Measurements from ENCODE around the gene B4GALT3.

Gene B4GALT3

GRCh38 chr1:161168906-161169305 is 8.4 kb downstream of the B4GALT3 start:
- Histone ChIP-seq H3K9me3 (ENCODE audit: control insufficient read depth in 1 of 2, low read length in 2 of 2) (no peaks in the 10 kb centered on the region), H3K27ac (ENCODE audit: low read length) (no peak overlapping the region), H3K27me3 (ENCODE audit: low read depth, low read length) (no peaks in the 10 kb centered on the region), H3K36me3 (ENCODE audit: control insufficient read depth in 1 of 2, insufficient read depth in 2 of 2, low read length in 2 of 2) (peaks cover 39 to 58% of the 10 kb centered on the region in 2 donors), H3K4me1 (ENCODE audit: control insufficient read depth in 1 of 2, insufficient read depth in 2 of 2, low read length in 2 of 2) (peaks cover 9 to 39% of the 10 kb centered on the region in 2 donors), H3K4me3 (ENCODE audit: low read depth in 1 of 2, low read length in 2 of 2) (no peak overlapping the region)

GRCh38 chr1:161166669-161167548 is 10.4 kb downstream of the B4GALT3 start:
- H3K27ac ChIP-seq (ENCODE audit: low read length): peak overlapping the region; percentile 92
- H3K27me3 ChIP-seq (ENCODE audit: low read depth, low read length): no peaks in the 10 kb centered on the region
- peak overlapping the region; percentile 86 to 87 for H3K4me3 ChIP-seq (ENCODE audit: low read depth in 1 of 2, low read length in 2 of 2)
- peaks cover 37 to 56% of the 10 kb centered on the region in 2 donors for H3K36me3 ChIP-seq (ENCODE audit: control insufficient read depth in 1 of 2, insufficient read depth in 2 of 2, low read length in 2 of 2)
- H3K4me1 ChIP-seq (ENCODE audit: control insufficient read depth in 1 of 2, insufficient read depth in 2 of 2, low read length in 2 of 2): peaks cover 4 to 31% of the 10 kb centered on the region in 2 donors
- H3K9me3 ChIP-seq (ENCODE audit: control insufficient read depth in 1 of 2, low read length in 2 of 2): no peaks in the 10 kb centered on the region

GRCh38 chr1:161165742-161166668 is 11.3 kb downstream of the B4GALT3 start, which contains the start of gene PPOX:
Gene PPOX, plus strand, starts transcription at chr1:161166426. Its CDS starts 422 bp downstream, at chr1:161166848.
- H3K9me3 ChIP-seq (ENCODE audit: control insufficient read depth in 1 of 2, low read length in 2 of 2): no peaks in the 10 kb centered on the region
- H3K4me1 ChIP-seq (ENCODE audit: control insufficient read depth in 1 of 2, insufficient read depth in 2 of 2, low read length in 2 of 2): peaks cover 4 to 40% of the 10 kb centered on the region in 2 donors
- peak within 1 kb of the TSS; percentile 86 to 87 for H3K4me3 ChIP-seq (ENCODE audit: low read depth in 1 of 2, low read length in 2 of 2)
- no peaks in the 10 kb centered on the region for H3K27me3 ChIP-seq (ENCODE audit: low read depth, low read length)
- peaks cover 34 to 53% of the 10 kb centered on the region in 2 donors for H3K36me3 ChIP-seq (ENCODE audit: control insufficient read depth in 1 of 2, insufficient read depth in 2 of 2, low read length in 2 of 2)
- peak within 1 kb of the TSS; percentile 92 for H3K27ac ChIP-seq (ENCODE audit: low read length)

GRCh38 chr1:161164901-161165610 is 12.3 kb downstream of the B4GALT3 start:
- H3K27ac ChIP-seq (ENCODE audit: low read length): peak overlapping the region; percentile 92
- H3K9me3 ChIP-seq (ENCODE audit: control insufficient read depth in 1 of 2, low read length in 2 of 2): no peaks in the 10 kb centered on the region
- peaks cover 28 to 48% of the 10 kb centered on the region in 2 donors for H3K36me3 ChIP-seq (ENCODE audit: control insufficient read depth in 1 of 2, insufficient read depth in 2 of 2, low read length in 2 of 2)
- H3K4me1 ChIP-seq (ENCODE audit: control insufficient read depth in 1 of 2, insufficient read depth in 2 of 2, low read length in 2 of 2): peaks cover 4 to 50% of the 10 kb centered on the region in 2 donors
- peak overlapping the region; percentile 86 to 87 for H3K4me3 ChIP-seq (ENCODE audit: low read depth in 1 of 2, low read length in 2 of 2)
- no peaks in the 10 kb centered on the region for H3K27me3 ChIP-seq (ENCODE audit: low read depth, low read length)

GRCh38 chr1:161163793-161164192 is 13.5 kb downstream of the B4GALT3 start:
- peaks cover 25 to 36% of the 10 kb centered on the region in 2 donors for H3K36me3 ChIP-seq (ENCODE audit: control insufficient read depth in 1 of 2, insufficient read depth in 2 of 2, low read length in 2 of 2)
- no peak overlapping the region for H3K4me3 ChIP-seq (ENCODE audit: low read depth in 1 of 2, low read length in 2 of 2)
- no peaks in the 10 kb centered on the region for H3K9me3 ChIP-seq (ENCODE audit: control insufficient read depth in 1 of 2, low read length in 2 of 2)
- peaks cover 4 to 57% of the 10 kb centered on the region in 2 donors for H3K4me1 ChIP-seq (ENCODE audit: control insufficient read depth in 1 of 2, insufficient read depth in 2 of 2, low read length in 2 of 2)
- no peak overlapping the region for H3K27ac ChIP-seq (ENCODE audit: low read length)
- no peaks in the 10 kb centered on the region for H3K27me3 ChIP-seq (ENCODE audit: low read depth, low read length)

GRCh38 chr1:161162806-161163205 is 14.5 kb downstream of the B4GALT3 start:
- peaks cover 4 to 54% of the 10 kb centered on the region in 2 donors for H3K4me1 ChIP-seq (ENCODE audit: control insufficient read depth in 1 of 2, insufficient read depth in 2 of 2, low read length in 2 of 2)
- peaks cover 25 to 44% of the 10 kb centered on the region in 2 donors for H3K36me3 ChIP-seq (ENCODE audit: control insufficient read depth in 1 of 2, insufficient read depth in 2 of 2, low read length in 2 of 2)
- no peak overlapping the region for H3K27ac ChIP-seq (ENCODE audit: low read length)
- no peaks in the 10 kb centered on the region for H3K27me3 ChIP-seq (ENCODE audit: low read depth, low read length)
- H3K9me3 ChIP-seq (ENCODE audit: control insufficient read depth in 1 of 2, low read length in 2 of 2): no peaks in the 10 kb centered on the region
- no peak overlapping the region for H3K4me3 ChIP-seq (ENCODE audit: low read depth in 1 of 2, low read length in 2 of 2)

- peaks cover 31 to 48% of the 10 kb centered on the region in 2 donors for H3K36me3 ChIP-seq (ENCODE audit: control insufficient read depth in 1 of 2, insufficient read depth in 2 of 2, low read length in 2 of 2)
These were observed 15.3 kb downstream of the B4GALT3 start for GRCh38 chr1:161162052-161162451.

GRCh38 chr1:161161652-161162051 is 15.7 kb downstream of the B4GALT3 start:
- Histone ChIP-seq H3K4me1 (ENCODE audit: control insufficient read depth in 1 of 2, insufficient read depth in 2 of 2, low read length in 2 of 2) (peaks cover 4 to 42% of the 10 kb centered on the region in 2 donors), H3K4me3 (ENCODE audit: low read depth in 1 of 2, low read length in 2 of 2) (no peak overlapping the region), H3K27me3 (ENCODE audit: low read depth, low read length) (no peaks in the 10 kb centered on the region), H3K27ac (ENCODE audit: low read length) (no peak overlapping the region), H3K36me3 (ENCODE audit: control insufficient read depth in 1 of 2, insufficient read depth in 2 of 2, low read length in 2 of 2) (peaks cover 34 to 51% of the 10 kb centered on the region in 2 donors), H3K9me3 (ENCODE audit: control insufficient read depth in 1 of 2, low read length in 2 of 2) (no peaks in the 10 kb centered on the region)

More at GRCh38 chr1:161162052-161162451, 15.3 kb downstream of the B4GALT3 start:
- H3K9me3 ChIP-seq (ENCODE audit: control insufficient read depth in 1 of 2, low read length in 2 of 2): no peaks in the 10 kb centered on the region
- H3K4me3 ChIP-seq (ENCODE audit: low read depth in 1 of 2, low read length in 2 of 2): no peak overlapping the region
- peaks cover 4 to 46% of the 10 kb centered on the region in 2 donors for H3K4me1 ChIP-seq (ENCODE audit: control insufficient read depth in 1 of 2, insufficient read depth in 2 of 2, low read length in 2 of 2)
- no peaks in the 10 kb centered on the region for H3K27me3 ChIP-seq (ENCODE audit: low read depth, low read length)
- H3K27ac ChIP-seq (ENCODE audit: low read length): no peak overlapping the region

- H3K27me3 ChIP-seq (ENCODE audit: low read depth, low read length): no peaks in the 10 kb centered on the region
- H3K4me1 ChIP-seq (ENCODE audit: control insufficient read depth in 1 of 2, insufficient read depth in 2 of 2, low read length in 2 of 2): peaks cover 4 to 41% of the 10 kb centered on the region in 2 donors
- no peaks in the 10 kb centered on the region for H3K9me3 ChIP-seq (ENCODE audit: control insufficient read depth in 1 of 2, low read length in 2 of 2)
- H3K27ac ChIP-seq (ENCODE audit: low read length): no peak overlapping the region
- peak overlapping the region in 1 of 2 donors; percentile 90 for H3K4me3 ChIP-seq (ENCODE audit: low read depth in 1 of 2, low read length in 2 of 2)
- peaks cover 34 to 51% of the 10 kb centered on the region in 2 donors for H3K36me3 ChIP-seq (ENCODE audit: control insufficient read depth in 1 of 2, insufficient read depth in 2 of 2, low read length in 2 of 2)
These were observed 16.6 kb downstream of the B4GALT3 start for GRCh38 chr1:161160671-161161145.

GRCh38 chr1:161159913-161160243 is 17.4 kb downstream of the B4GALT3 start:
- Histone ChIP-seq H3K36me3 (ENCODE audit: control insufficient read depth in 1 of 2, insufficient read depth in 2 of 2, low read length in 2 of 2) (peaks cover 34 to 48% of the 10 kb centered on the region in 2 donors), H3K4me1 (ENCODE audit: control insufficient read depth in 1 of 2, insufficient read depth in 2 of 2, low read length in 2 of 2) (peaks cover under 1 to 38% of the 10 kb centered on the region in 2 donors)

More at GRCh38 chr1:161159913-161160243, 17.4 kb downstream of the B4GALT3 start:
- Histone ChIP-seq H3K27ac (ENCODE audit: low read length) (peak overlapping the region; percentile 78), H3K9me3 (ENCODE audit: control insufficient read depth in 1 of 2, low read length in 2 of 2) (no peaks in the 10 kb centered on the region), H3K4me3 (ENCODE audit: low read depth in 1 of 2, low read length in 2 of 2) (peak overlapping the region; percentile 90 to 91), H3K27me3 (ENCODE audit: low read depth, low read length) (no peaks in the 10 kb centered on the region)
